MV-4-11 (cell line): Measurements from ENCODE around the gene LENG1.
"Not testable (repeated sequence)": the region's sequence is repeated elsewhere in the genome, so short reads cannot be mapped to it uniquely, and the experiment has no call there.

ENCODE experiments used
- DNase-seq: peaks from one replicate; lab custom pipeline; 2025; lab: John Stamatoyannopoulos, UW

LENG1 gene

DNA sequence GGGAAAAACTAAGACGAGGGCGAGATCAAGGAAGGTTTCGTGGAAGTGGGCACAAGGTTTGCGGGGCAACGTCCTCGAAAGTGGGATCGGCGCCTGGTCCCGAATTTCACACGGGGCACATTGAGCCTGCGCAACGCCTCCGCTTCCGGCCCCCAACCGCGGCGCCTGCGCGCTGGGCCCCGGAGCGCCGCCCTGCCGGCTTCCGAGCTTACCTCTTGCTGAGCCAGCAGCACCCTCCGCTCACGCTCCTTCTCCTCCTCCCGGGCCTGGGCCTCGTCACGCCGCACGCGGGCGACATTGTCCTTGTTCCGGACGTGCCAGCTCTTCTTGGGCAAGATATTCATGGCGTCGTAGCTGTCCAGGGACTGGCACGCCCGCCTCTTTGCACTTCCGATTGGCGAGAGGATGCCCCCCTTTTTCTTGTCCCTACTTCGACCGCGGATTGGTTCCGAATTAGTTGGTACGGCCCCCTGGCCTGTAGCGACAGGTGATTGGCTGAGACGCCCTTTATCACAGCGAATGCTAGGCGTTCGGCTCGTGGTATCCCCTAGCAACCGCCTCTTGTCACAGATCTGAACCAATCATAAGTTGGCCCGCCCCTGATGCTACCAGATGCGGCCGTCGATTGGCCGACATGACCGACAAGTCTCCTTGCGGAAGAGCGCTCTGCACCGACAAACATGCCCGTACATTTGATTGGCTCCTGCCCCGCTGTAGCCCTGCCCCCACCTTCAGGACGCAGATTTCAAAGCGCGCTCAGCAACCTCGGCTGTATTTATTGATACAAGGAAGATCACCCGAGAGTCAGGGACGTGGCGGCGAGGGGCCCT is at the start of gene LENG1:
LENG1 (minus strand) TSS at position 370 of the 830 bp plus-strand sequence; CDS start at position 344, 26 bp downstream.
- DNase-seq: peak; percentile 100

DNA sequence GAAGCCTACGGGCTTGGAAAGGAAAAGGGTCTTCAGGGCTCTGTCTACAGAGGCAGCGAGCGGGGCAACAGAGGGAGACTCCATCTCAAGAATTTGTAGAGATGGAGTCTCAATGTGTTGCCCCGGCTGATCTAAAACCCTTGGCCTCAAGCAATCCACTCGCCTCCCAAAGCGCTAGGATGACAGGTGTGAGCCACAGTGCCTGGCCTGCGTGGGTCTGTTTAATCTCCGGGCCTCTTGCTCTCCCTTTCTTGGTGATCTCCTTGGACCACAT is 49.2 kb upstream of the LENG1 start:
- no peak for DNase-seq

DNA sequence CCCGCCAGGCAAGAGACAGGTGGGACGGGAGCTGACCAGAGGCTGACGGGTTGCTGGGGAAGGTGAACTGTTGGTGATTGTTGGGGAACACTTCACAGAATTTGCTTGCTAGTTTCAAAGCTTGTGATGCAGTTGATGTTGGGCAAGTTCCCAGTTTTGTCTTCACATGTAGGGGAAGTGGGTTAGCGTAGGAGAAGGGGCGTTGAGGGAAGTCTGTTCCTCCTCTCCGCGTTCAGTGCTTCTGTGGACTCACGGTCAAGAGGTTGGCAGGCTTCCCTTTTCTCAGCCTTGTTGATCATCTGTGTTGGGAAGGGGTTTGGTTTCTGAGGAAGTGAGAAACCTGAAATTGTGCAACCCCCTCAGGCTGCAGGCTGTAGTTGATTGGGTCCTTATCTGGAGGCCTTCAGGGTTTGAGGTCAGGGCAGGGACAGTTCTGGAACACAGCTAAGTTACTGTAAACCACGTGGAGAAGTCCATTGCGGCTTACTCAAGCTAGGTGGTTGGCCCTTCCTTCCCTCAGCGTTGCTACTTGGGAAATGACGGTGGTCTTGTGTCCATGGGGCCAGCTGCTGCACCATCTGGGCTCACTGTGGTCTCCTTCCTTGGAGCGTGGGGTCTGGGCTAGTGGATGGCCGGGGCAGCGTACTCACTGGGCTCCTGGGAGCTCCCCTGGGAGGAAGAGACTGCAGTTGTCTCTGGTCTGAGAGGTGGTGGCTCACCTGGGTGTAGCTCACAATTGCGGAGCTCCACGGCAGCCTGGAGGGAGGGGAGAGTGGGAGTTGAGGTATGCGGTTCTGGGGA is 48.7 kb upstream of the LENG1 start:
- DNase-seq: peak; percentile 100

DNA sequence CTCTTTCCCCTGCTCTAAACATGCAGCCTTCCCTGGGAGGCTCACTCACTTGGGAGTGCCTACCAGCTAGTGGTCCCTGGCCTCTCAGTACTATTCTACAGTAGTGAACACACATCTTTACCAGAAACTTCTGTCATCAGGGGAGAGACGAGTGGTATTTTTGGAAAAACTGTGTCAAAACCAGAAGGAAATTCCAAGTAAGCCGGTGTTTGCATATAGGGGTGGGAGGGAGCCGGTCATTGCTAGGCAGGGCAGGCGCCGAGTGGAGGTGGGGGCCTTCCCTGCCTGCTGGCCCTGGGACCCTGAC is 48.1 kb upstream of the LENG1 start:
- peak; percentile 89 for DNase-seq

DNA sequence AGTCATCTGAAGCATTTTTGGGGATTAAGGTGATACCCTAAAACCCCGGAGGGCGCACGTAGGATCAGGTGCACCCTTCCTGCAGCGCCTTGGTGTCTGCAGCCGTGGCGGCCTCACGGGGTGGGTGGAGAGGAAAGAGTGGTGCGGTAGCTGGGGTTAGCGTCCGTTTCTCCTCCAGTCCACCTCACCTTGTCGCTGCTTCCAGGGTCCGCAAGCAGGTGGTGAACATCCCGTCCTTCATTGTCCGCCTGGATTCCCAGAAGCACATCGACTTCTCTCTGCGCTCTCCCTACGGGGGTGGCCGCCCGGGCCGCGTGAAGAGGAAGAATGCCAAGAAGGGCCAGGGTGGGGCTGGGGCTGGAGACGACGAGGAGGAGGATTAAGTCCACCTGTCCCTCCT is 47.7 kb upstream of the LENG1 start:
- not testable (repeated sequence) for DNase-seq

DNA sequence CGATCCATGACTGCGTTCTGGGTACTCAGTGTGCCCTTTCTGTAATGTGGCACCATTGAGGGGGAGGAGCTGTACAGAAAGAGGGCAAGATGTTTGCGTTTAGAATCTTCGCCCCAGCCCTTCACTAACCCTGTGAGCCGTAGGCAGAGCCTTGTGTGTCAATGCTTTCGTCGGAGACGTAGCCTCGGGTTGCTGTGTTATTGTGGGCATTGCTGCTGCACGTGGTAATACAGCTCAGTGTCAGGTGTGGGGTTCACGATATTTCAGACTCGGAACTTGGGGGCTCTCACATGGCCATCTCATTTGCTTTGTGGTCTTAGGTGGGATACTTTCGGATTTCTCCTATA is 47.3 kb upstream of the LENG1 start:
- no peak for DNase-seq

DNA sequence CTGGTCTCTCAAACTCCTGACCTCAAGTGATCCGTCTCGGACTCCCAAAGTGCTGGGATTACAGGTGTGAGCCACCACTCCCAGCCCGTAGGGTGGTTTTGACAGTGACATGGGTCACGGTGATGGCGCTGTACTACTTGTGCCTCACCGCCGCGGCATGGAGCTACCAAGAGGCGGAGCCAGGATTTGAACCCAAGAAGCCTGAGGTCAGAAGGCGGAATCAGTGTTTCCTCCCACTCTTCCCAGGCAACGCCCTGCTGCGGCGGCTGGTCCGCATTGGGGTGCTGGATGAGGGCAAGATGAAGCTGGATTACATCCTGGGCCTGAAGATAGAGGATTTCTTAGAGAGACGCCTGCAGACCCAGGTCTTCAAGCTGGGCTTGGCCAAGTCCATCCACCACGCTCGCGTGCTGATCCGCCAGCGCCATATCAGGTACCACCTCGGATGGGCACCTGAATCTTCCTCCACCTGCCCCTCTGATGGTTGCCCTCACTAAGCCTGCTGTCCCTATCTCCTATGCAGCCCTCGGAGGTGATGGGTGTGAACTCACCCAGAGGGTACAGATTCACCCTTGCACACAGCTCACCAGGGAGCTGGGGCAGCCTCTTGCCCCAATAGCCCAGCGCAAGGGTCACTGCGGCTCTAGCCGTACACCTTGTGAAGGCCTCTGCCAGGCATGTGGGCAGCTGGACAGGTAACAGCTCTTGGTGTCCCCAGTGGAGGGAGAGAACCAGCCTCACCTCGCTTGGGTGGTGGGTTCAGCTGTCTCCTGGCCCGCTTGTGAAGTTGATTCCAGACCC is 46.7 kb upstream of the LENG1 start:
- DNase-seq: no peak

DNA sequence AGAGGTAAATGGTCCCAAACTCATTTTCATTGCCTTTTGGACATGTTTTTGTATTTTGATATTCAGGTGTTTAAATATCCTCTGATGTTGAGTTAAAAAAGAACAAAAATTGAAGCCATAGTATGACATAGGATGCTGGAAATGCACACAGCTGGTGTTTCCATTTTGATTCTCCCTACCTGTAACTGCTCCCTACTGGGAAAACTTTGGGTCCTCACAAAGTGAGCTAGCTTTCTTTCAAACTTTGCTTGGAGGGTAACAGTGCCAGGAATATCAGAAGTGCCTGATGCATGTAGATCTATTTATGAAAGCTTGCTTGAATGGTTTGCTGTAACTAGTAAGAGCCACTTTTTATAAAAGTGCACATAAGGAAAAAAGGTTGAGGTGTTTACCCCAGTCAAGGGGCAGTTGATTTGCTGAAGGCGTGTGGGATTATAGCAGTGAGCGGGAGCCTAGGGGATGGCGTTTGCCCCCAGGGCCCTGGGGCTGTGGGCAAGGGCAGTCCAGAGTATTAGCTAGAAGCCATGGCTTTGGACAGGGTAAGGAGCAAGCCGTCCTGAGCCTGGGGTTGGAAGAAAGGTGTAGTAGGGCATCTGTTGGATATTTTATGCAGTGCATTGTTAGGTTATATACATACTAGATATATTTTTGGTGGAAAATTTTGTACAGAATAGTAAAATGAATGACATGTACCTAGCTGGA is 45.4 kb upstream of the LENG1 start:
- no peak for DNase-seq

DNA sequence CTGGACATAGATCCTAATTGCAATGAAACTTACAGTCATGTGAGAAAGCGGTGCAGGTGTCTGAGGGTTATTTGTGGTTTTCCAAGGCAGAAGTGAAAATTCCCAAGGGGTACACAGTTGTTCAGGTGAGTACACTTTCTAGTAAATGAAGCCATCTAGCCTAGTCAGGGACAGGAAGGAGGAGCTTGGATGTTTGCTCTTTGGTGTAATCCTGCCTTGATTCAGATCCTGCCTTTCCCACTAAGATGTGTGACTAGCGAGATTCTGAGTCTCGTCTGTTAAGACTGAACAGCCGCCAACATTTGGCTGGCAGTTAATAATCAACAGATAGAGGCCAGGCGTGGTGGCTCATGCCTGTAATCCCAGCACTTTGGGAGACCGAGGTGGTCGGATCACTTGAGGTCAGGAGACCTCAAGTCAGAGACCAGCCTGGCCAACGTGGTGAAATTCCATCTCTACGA is 43.7 kb upstream of the LENG1 start:
- DNase-seq: no peak

DNA sequence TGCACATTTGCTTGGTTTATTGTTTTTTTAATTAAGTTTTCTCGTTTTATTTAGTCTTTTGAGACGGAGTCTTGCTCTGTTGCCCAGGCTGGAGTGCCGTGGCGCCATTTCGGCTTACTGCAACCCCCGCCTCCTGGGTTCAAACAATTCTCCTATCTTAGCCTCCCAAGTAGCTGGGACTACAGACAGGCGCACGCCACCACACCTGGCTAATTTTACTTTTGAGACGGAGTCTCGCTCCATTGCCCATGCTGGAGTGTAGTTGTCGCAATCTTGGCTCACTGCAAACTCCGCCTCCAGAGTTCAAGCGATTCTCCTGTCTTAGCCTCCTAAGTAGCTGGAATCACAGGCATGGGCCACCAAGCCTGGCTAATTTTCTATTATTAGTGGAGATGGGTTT is 42.5 kb upstream of the LENG1 start:
- DNase-seq: no peak

DNA sequence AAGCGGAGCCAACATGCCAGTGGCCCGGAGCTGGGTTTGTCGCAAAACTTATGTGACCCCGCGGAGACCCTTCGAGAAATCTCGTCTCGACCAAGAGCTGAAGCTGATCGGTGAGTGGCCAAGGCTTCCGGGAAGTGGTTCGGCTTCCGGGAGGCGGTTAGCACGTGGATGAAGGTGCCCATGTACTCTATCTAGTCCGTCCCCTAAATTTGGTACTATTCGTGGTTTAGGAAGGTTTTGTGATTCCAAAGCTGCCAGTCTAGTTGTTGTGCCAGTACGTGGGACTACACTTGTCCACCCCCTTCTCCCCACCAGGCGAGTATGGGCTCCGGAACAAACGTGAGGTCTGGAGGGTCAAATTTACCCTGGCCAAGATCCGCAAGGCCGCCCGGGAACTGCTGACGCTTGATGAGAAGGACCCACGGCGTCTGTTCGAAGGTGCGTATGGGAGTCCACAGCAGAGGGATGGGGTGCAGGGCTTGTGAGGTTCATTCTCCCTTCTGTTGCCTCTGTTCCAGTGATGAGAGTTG is 41.7 kb upstream of the LENG1 start:
- no peak for DNase-seq

DNA sequence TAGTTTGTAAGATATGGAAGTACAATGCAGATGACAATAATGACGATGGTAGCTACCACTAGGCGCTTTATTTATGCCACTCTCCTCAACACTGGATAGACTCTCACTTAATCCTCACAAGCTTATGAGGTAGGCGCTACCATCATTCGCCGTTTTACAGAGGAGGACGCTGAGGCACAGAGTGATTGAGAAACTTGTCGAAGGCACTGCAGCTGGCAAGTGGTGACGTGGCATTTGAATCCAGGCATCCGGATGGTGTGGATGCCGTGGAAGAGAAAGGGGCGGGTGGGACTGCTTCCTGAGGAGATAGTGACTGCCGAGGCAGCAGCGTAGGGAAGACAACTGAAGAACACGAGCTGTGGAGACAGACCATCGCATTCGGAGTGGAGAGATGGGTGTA is 39.9 kb upstream of the LENG1 start:
- no peak for DNase-seq

DNA sequence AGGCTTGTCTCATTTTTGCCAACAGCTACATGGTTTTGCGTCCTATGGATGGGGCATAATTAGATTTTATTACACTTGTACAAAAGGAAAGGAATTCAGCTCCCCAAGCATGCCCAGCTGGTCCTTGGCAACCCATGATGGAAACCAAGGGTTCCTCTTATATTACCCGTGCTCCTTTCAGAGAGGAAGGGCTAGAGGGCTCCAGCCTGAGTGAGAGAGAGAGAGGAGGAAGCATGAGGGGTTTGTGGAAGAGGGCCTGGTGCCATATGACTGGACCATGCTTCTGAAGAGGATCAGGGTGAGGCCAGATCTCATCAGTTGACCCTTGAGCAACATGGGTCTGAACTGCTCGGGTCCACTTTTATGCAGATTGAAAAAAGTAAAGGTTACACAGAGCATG is 37.6 kb upstream of the LENG1 start:
- peak; percentile 43 for DNase-seq

DNA sequence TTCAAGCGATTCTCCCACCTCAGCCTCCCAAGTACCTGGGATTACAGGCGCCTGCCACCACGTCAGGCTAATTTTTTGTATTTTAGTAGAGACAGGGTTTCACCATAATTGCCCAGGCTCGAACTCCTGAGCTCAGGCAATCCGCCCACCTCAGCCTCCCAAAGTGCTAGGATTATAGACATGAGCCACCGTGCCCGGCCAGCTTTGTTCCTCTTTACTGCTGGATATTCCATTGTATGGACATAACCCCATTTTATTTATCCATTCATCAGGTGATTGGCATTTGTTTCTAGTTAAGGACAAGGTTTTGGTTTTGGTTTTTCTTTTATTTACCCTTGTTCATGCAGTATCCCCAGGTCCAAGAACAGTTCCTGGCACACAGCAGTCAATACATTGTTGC is 37.0 kb upstream of the LENG1 start:
- no peak for DNase-seq

DNA sequence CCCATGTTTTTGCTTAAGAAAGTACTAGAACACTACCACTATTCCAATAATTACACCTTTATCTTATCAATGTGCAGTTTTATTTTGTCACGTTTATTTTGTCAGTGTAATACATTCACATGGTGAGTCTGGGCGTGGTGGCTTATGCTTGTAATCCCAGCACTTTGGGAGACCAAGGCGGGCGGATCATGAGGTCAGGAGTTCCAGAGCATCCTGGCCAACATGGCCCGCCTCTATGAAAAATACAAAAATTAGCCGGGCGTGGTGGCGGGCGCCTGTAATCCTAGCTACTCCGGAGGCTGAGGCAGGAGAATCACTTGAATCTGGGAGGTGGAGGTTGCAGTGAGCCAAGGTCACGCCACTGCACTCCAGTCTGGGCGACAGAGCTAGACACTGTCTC is 34.9 kb upstream of the LENG1 start:
- not testable (repeated sequence) for DNase-seq

DNA sequence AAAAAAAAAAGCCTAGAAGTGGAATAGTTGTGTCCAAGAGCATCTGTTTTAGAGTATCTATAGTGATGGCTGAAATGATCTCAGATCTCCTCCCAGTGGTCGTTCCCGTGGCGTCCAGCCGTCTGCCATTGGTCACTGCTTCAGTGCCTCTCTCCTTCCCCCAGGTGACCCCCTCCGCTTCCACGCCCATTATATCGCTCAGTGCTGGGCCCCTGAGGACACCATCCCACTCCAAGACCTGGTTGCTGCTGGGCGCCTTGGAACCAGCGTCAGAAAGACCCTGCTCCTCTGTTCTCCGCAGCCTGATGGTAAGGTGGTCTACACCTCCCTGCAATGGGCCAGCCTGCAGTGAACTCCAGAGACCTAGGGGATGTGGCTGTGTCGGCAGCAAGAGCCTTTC is 33.5 kb upstream of the LENG1 start:
- no peak for DNase-seq

DNA sequence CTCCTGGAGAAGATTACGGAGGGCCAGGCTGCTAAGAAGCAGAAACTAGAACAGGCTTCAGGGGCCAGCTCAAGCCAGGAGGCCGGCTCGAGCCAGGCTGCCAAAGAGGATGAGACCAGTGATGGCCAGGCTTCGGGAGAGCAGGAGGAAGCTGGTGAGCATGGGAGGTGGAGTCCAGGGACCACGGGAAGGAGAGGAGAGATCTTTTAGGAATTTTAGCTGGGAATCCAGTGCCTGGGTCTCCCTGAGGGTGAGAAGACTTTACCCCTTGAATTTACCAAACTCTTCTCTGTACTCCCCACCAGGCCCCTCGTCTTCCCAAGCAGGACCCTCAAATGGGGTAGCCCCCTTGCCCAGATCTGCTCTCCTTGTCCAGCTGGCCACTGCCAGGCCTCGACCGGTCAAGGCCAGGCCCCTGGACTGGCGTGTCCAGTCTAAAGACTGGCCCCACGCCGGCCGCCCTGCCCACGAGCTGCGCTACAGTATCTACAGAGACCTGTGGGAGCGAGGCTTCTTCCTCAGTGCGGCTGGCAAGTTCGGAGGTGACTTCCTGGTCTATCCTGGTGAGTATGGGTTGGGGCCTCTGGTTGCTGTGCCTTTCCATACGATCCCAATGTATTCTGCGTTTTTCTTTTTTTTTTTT is 32.4 kb upstream of the LENG1 start:
- DNase-seq: no peak

DNA sequence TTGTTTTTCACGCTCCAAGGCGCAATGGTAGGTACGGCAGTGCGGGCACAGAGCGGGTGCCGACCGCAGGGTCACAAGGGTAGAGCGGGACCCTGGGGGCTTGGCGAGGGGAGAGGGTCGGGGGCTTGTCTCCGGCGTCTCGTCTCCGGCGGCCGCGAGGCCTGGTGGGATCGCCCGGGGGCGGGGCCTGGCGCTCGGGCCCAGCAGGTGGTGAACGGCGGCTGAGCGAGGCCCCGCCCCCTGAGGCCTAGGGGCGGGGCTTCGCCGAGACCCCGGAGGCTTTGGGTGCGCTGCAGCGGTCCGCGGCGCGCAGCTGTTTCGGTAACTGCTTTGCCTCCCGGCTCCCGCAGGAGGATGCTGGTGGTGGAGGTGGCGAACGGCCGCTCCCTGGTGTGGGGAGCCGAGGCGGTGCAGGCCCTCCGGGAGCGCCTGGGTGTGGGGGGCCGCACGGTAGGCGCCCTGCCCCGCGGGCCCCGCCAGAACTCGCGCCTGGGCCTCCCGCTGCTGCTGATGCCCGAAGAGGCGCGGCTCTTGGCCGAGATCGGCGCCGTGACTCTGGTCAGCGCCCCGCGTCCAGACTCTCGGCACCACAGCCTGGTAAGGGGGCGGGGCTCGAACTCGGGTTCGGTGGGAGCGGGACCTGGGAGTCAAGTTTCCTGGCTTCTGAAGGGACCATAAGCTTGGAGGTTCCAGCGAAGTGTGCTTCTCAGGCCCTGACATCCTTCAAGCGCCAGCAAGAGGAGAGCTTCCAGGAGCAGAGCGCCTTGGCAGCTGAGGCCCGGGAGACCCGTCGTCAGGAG is 31.7 kb upstream of the LENG1 start, which contains the start of gene TSEN34:
TSEN34 (plus strand) TSS at position 298 of the 800 bp plus-strand sequence; CDS start at position 355, 57 bp downstream.
- DNase-seq: peak; percentile 91

DNA sequence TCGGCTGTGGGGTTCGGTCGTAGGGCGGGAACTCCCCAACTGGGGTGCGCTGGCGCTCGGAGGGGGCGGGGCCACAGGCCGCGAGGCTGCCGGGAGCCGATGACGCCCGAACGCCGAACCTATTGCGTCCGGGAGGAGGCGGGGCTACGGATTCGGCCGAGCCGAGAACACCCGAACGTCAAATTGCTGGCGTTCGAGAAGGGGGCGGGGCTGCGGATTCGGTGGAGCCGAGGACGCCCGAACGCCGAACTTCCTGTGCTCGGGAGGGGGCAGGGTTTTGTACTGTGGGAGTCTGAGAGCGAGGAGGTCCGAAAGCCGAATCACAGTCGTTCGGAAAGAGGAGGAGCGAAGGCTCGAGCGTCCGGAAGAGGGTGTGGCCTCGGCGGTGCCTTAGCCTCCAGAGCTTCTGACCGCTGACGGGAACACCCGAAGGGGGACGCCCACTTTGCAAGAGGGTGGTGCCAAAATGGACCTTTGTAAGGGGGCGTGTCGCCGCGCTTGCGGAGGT is 31.0 kb upstream of the LENG1 start:
- peak; percentile 100 for DNase-seq
